ENCODE measurements around the gene EXOC4.

DNA sequence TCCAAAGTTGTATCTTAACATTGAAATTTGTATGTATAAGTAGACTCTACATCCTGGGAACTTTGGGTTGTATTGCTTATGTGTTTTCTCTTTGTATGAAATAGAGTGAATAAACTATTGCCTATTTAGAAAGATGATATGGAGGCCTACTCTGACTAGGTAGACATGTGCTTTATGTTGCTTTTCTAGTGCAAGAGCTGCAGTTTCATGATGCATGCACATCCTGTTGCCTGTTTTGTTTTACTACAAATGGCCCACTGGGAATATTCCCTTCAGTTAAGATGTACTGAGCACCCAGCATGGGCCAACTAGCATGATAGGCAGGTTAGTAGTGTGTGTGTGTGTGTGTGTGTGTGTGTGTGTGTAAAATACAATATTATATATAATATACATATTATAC, 592.1 kb downstream of the EXOC4 start:
- TF ChIP-seq, protein P1, sequence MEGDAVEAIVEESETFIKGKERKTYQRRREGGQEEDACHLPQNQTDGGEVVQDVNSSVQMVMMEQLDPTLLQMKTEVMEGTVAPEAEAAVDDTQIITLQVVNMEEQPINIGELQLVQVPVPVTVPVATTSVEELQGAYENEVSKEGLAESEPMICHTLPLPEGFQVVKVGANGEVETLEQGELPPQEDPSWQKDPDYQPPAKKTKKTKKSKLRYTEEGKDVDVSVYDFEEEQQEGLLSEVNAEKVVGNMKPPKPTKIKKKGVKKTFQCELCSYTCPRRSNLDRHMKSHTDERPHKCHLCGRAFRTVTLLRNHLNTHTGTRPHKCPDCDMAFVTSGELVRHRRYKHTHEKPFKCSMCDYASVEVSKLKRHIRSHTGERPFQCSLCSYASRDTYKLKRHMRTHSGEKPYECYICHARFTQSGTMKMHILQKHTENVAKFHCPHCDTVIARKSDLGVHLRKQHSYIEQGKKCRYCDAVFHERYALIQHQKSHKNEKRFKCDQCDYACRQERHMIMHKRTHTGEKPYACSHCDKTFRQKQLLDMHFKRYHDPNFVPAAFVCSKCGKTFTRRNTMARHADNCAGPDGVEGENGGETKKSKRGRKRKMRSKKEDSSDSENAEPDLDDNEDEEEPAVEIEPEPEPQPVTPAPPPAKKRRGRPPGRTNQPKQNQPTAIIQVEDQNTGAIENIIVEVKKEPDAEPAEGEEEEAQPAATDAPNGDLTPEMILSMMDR (IDR thresholded peaks at IDR 0.05; ENCODE audit: low read length) = no peak
- no peak for TF ChIP-seq EZH2 (IDR thresholded peaks at IDR 0.05; ENCODE audit: borderline replicate concordance, low read length)

Data from OCI-LY1 (cell line).